Hippocampal formation (tissue), 2 donors: Measurements from ENCODE around the gene GALR3.
A peak's percentile ranks its signal among the peaks of the same experiment; 100 is the strongest.
"Not testable (repeated sequence)": the region's sequence is repeated elsewhere in the genome, so short reads cannot be mapped to it uniquely, and the experiment has no call there.

Experiments used
- DNase-seq, 2 donors: peaks; one replicate each; lab custom pipeline; 2025; lab: John Stamatoyannopoulos, UW

GALR3 gene

GRCh38 chr22:37823134-37823985 lies at the start of gene GALR3:
Gene GALR3, plus strand, starts transcription at chr22:37823382. Its CDS starts 25 bp downstream, at chr22:37823407.
- no peak for DNase-seq

GRCh38 chr22:37774728-37775127 lies 48.5 kb upstream of the GALR3 start:
- DNase-seq, result no peak

GRCh38 chr22:37775785-37776638 lies 47.2 kb upstream of the GALR3 start:
- no peak for DNase-seq

- DNase-seq, result no peak
These were observed 46.6 kb upstream of the GALR3 start for GRCh38 chr22:37776639-37777005.

GRCh38 chr22:37777122-37777687 lies 46.0 kb upstream of the GALR3 start:
- no peak for DNase-seq

- no peak for DNase-seq
These were observed 44.7 kb upstream of the GALR3 start for GRCh38 chr22:37778370-37779009.

- no peak for DNase-seq
These were observed 41.6 kb upstream of the GALR3 start for GRCh38 chr22:37781434-37782059.

GRCh38 chr22:37782340-37783168 lies 40.6 kb upstream of the GALR3 start:
- no peak for DNase-seq

- DNase-seq, result no peak
These were observed 38.2 kb upstream of the GALR3 start for GRCh38 chr22:37784829-37785495.

- DNase-seq, result no peak
These were observed 32.9 kb upstream of the GALR3 start for GRCh38 chr22:37790234-37790633.

- DNase-seq, result no peak
These were observed 30.7 kb upstream of the GALR3 start for GRCh38 chr22:37792494-37792893.

GRCh38 chr22:37794376-37794775 lies 28.8 kb upstream of the GALR3 start:
- DNase-seq, result no peak

GRCh38 chr22:37796079-37796478 lies 27.1 kb upstream of the GALR3 start:
- no peak for DNase-seq

GRCh38 chr22:37797259-37797658 lies 25.9 kb upstream of the GALR3 start:
- DNase-seq, result not testable (repeated sequence)

GRCh38 chr22:37797874-37798500 lies 25.2 kb upstream of the GALR3 start:
- DNase-seq, result no peak

- not testable (repeated sequence) for DNase-seq
These were observed 23.2 kb upstream of the GALR3 start for GRCh38 chr22:37799979-37800378.

- DNase-seq, result no peak
These were observed 21.3 kb upstream of the GALR3 start for GRCh38 chr22:37801946-37802309.

- DNase-seq, result peak; percentile 34 to 36
These were observed 20.6 kb upstream of the GALR3 start for GRCh38 chr22:37802310-37803194.

GRCh38 chr22:37803195-37803638 lies 20.0 kb upstream of the GALR3 start:
- no peak for DNase-seq
